Measurements from ENCODE around the gene MPP3.
"Not testable (repeated sequence)": the region's sequence is repeated elsewhere in the genome, so short reads cannot be mapped to it uniquely, and the experiment has no call there.

Gene MPP3

DNA sequence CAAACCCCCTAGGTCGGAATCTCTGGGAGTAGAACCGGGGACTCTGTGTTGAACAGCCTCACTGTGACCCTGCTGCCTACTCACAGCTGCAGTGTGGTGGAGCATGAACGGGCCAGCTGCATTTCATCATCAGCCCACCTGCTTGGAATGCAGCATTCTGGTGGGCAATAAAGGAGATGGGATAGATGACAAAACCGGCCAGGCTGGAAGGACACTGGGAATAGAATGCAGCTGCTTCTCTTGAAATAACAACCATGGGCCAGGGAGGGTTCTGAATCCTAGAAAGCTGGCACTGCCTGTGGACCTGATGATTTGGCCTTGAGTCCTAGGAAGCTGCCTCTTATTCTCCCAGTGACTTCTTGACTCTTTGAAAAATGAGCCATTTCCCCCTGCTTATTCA is 29.2 kb downstream of the MPP3 start:
- DNase-seq (ENCODE audit: low read depth), result no peak

DNA sequence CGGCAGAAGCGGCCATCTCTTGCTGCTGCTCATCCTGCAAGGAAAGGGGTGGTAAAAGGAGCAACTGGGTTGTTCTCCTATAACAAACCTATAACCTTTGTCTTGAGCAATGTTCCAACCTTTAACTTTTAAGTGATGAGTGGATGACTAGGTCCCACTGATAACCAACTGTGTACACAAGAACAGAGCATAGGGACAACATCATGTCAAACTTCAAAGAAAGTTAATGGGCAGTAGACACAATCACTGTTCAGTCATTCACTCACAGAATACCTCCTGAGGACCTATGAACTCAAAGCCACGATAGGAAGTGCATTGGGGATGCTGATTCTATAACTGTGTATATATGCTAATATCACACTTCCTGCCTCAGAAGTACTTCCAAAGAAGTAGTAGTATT is 31.1 kb downstream of the MPP3 start:
- no peak for DNase-seq (ENCODE audit: low read depth)

- DNase-seq (ENCODE audit: low read depth), result no peak
Observed at GRCh38 chr17:43800736-43801135, 32.2 kb downstream of the MPP3 start.

- DNase-seq (ENCODE audit: low read depth), result no peak
Observed at GRCh38 chr17:43799047-43799446, 33.9 kb downstream of the MPP3 start.

- DNase-seq (ENCODE audit: low read depth), result not testable (repeated sequence)
Observed at GRCh38 chr17:43798024-43798423, 34.9 kb downstream of the MPP3 start.

- DNase-seq (ENCODE audit: low read depth), result not testable (repeated sequence)
Observed at GRCh38 chr17:43792668-43793067, 40.3 kb downstream of the MPP3 start.

- DNase-seq (ENCODE audit: low read depth), result no peak
Observed at GRCh38 chr17:43791589-43791988, 41.4 kb downstream of the MPP3 start.

DNA sequence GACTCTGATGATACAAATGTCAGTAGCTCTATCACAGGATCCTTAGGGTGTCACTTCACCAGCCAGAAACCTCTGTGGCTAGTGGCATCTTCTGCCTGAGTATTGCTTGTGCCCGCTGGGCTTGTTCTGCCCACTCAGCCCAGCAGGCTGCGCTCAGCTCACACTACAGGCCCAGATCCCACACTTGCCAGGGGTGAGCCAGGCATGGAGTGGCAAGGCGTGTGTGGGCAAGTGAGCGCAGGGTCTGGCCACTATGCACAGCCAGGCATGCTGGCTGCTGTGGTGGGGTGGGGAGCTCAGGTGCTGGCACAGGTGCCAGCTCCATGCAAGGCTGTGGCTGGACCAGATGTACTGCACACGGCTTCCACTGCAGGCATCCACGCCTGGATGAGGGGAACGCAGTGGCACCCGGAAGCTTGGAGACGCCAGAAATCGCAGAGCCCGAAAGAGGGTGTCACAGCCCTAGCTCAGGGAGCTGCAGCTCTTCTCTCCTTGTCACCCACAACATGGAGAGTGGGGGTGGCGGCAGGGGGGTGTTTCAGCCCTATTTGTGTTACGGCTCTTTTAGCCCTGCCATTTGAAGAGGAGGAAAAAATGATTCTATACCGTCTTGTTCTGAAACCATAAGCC is 42.5 kb downstream of the MPP3 start:
- DNase-seq (ENCODE audit: low read depth), result no peak

- no peak for DNase-seq (ENCODE audit: low read depth)
Observed at GRCh38 chr17:43789482-43789881, 43.5 kb downstream of the MPP3 start.

- no peak for DNase-seq (ENCODE audit: low read depth)
Observed at GRCh38 chr17:43788540-43788939, 44.4 kb downstream of the MPP3 start.

- no peak for DNase-seq (ENCODE audit: low read depth)
Observed at GRCh38 chr17:43787728-43788127, 45.2 kb downstream of the MPP3 start.

DNA sequence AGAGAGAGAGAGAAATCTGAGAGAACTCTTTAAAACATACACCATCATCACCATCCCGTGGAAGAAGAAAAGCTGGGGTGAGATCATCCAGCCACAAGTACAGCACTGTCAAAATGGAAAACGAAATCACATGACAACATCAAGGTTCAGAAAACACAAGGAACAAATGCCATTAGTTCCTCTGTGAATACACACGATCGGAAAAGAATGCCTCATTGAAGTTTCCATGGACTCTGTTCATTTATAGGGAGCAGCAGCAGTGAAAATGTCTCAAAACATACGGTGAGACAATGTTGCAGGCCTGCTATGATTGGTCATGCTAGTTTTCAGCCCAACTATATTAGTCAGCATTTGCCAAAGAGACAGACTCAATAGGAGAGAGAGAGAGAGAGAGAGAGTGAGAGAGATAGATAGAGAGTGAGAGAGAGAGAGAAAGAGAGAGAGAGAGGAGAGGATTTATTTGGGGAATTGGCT is 48.3 kb downstream of the MPP3 start:
- DNase-seq (ENCODE audit: low read depth), result no peak

- DNase-seq (ENCODE audit: low read depth), result no peak
Observed at GRCh38 chr17:43784068-43784467, 48.9 kb downstream of the MPP3 start.

DNA sequence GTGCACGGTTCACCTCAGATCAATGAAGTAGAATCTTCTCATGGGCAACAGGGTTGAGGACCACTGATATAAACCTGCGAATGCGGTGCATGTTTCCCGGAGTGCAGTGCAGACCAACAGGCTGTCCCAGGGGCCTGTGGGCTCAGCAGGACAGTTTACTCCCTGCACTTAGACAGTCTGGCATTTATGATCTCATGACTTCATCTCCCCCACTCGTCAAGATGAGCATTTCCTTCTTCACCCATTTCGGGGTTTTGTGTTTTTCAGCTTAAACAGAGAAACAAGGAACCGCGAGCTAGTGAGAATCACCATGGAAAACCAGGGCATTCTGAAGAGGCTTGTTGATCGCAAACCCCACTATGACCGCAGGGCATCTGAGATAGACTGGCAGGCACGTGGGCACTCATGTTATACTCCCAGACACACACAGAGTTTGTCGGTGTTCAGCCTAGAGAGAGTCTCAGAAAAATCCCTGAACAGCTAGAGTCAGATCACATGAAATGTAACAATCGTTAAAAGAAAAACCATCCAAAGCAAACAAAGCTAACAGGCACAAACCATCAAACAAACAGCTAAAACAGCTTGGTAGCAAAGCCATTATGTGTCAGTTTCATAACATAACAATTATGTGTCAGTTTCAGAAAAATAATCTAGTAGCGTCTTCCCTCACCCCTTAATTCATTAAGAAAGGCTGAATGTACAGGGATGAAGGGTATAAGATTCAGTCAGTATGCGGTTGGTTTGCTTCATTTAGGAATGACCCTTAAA is 49.8 kb downstream of the MPP3 start:
- no peak for DNase-seq (ENCODE audit: low read depth)

DNA sequence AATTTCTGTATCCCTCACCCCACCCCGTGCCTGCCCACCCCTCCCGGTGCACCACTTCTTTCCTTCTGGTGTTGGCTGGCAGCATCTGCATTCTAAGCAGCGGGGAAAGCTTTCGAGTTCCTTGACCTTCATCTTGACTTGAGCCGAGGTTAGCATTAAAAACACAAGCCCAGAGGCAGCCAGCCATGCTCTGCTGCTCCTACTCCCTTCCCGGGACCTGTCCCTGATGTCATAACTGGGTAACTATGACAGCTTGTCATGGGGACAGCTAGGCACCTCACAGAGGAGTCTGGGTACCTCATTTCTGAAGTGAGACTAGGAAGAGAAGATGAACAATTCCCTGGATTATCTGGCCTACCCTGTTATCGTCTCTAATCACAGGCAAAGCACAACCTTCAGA is 52.8 kb downstream of the MPP3 start, which contains the start of gene CFAP97D1:
CFAP97D1 (plus strand) TSS at position 301 of the 400 bp plus-strand sequence; CDS start at position 329, 28 bp downstream.
- no peak for DNase-seq (ENCODE audit: low read depth)

- no peak for DNase-seq (ENCODE audit: low read depth)
Observed at GRCh38 chr17:43779145-43780125, 53.5 kb downstream of the MPP3 start.

DNA sequence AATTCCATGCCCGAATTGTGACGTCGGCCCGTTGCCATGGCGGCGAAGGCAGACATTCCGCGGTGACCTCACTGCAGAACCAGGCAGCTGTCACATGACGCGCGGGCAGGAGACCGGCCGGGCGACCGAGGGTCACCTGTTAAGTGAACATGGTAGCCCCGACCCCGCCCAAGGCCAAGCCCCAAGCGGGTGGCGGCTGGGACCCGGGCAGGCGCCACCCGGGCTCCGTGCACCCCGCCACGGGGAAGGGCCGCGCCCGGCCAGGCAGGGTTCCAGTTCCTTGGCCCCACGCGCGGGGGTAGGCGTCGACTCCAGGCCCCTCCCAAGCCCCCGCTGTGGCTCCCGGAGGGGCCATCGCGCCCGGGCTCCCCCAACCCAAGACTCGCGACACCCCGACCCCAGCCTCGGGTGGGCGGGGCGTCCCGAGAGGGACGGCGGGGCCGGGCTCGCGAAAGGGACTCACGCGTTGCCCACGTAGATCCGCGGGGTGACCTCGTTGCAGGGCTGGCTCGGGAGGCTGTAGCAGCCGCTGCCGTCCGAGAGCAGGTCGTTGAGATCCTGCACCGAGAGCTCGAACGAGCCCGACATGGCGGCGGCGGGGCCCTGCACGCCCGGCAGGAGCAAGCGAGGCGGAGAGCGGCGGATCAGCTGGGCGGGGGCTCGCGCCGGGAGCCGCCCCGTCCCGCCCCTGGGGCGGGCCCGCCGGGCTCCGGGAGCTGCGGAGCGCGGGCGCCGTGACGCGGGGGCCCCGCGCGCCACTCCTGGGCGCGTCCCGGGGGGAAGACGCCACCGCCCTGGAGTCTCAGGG is 54.4 kb downstream of the MPP3 start, which contains the start of gene DUSP3:
DUSP3 (minus strand) TSS at position 641 of the 808 bp plus-strand sequence; CDS start at position 588, 53 bp downstream.
- DNase-seq (ENCODE audit: low read depth), result peak; percentile 61

- no peak for DNase-seq (ENCODE audit: low read depth)
Observed at GRCh38 chr17:43774304-43775250, 58.4 kb downstream of the MPP3 start.

- DNase-seq (ENCODE audit: low read depth), result no peak
Observed at GRCh38 chr17:43772877-43773648, 59.9 kb downstream of the MPP3 start.

All from stimulated activated CD8-positive, alpha-beta memory T cell treated with anti-CD3 and anti-CD28 coated beads, Interleukin-12 subunit alpha, Interleukin-12 subunit beta, amount 100 ng/mL, for 4 hours (primary cell).